DMS53 treated with DMSO at 0.1 percent for 48 hours (cell line): ENCODE measurements around the gene PRDM7.
"Not testable (repeated sequence)": the region's sequence is repeated elsewhere in the genome, so short reads cannot be mapped to it uniquely, and the experiment has no call there.

ENCODE experiments used
- DNase-seq: peaks from one replicate; lab custom pipeline; 2025; ENCODE audit not compliant: unreplicated experiment; lab: John Stamatoyannopoulos, UW

Gene PRDM7

GRCh38 chr16:90015586-90016338, 61.4 kb downstream of the PRDM7 start:
- DNase-seq: no peak

GRCh38 chr16:90012991-90013745, 64.0 kb downstream of the PRDM7 start:
- DNase-seq: no peak

- no peak for DNase-seq
Measured at GRCh38 chr16:90011908-90012501, 65.1 kb downstream of the PRDM7 start.

- DNase-seq: no peak
Measured at GRCh38 chr16:90011508-90011819, 65.7 kb downstream of the PRDM7 start.

- DNase-seq: no peak
Measured at GRCh38 chr16:90010676-90011507, 66.2 kb downstream of the PRDM7 start.

- no peak for DNase-seq
Measured at GRCh38 chr16:90009172-90009899, 67.8 kb downstream of the PRDM7 start.

GRCh38 chr16:90008708-90009145, 68.4 kb downstream of the PRDM7 start:
- no peak for DNase-seq

- DNase-seq: not testable (repeated sequence)
Measured at GRCh38 chr16:90007635-90008234, 69.4 kb downstream of the PRDM7 start.

GRCh38 chr16:90007015-90007414, 70.1 kb downstream of the PRDM7 start:
- DNase-seq: no peak
